K562 (cell line): ENCODE measurements around the gene CORO2A. TPM values are rescaled to one million over a fixed set of nuclear protein-coding genes. Genes with fewer than 3 reads are reported as not detected.

Experiments used
- BRCA1 ChIP-seq, 2 experiments: fragments of 450-650 bp in 1 of 2; sonication (generic) in 1 of 2; formaldehyde crosslinking in 1 of 2; IDR thresholded peaks; 2 replicates each; pipeline versions ENCODE4 v1.5.0 to v1.6.1; 2017 to 2020; ENCODE audit warnings: mild to moderate bottlenecking in 1 of 2, missing genetic modification reagents in 1 of 2
- POLR2AphosphoS5 ChIP-seq: IDR thresholded peaks from 2 replicates; pipeline ENCODE4 v1.6.1; 2011; ENCODE audit warnings: mild to moderate bottlenecking, low read depth, low read length, moderate library complexity; ENCODE audit not compliant: control insufficient read depth, insufficient read depth
- PURB ChIP-seq: sonication (generic); formaldehyde crosslinking; IDR thresholded peaks from 2 replicates; pipeline ENCODE4 v1.9.0; 2021; ENCODE audit warnings: low read depth, mild to moderate bottlenecking, missing genetic modification reagents
- RB1 ChIP-seq: fragments of 450-650 bp; IDR thresholded peaks from 2 replicates; pipeline ENCODE4 v1.6.1; 2017; ENCODE audit warnings: low read depth, mild to moderate bottlenecking
- RFX7 ChIP-seq: fragments of 250-450 bp; sonication (Bioruptor Pico); IDR thresholded peaks from 2 replicates; pipeline ENCODE4 v1.5.1; 2021; ENCODE audit warnings: mild to moderate bottlenecking
- SAFB ChIP-seq: fragments of 200-400 bp; formaldehyde crosslinking; IDR thresholded peaks from 2 replicates; pipeline ENCODE4 v1.6.1; 2017; ENCODE audit warnings: low read depth, low read length, borderline replicate concordance
- SRSF1 ChIP-seq: fragments of 200-400 bp; formaldehyde crosslinking; IDR thresholded peaks from 2 replicates; pipeline ENCODE4 v1.6.1; 2017; ENCODE audit warnings: mild to moderate bottlenecking, low read depth, low read length, moderate library complexity
- TBP ChIP-seq: optimal IDR thresholded peaks from 2 replicates; pipeline ENCODE3; 2011; ENCODE audit warnings: low read depth, low read length, improper control_type of control experiment
- ZBTB5 ChIP-seq: fragments of 450-650 bp; IDR thresholded peaks from 2 replicates; pipeline ENCODE4 v1.6.1; 2017; ENCODE audit warnings: antibody characterized with exemption
- ZNF551 ChIP-seq: fragments of 250-450 bp; sonication (Bioruptor Pico); IDR thresholded peaks from 2 replicates; pipeline ENCODE4 v1.5.0; 2021; ENCODE audit warnings: mild to moderate bottlenecking, moderate library complexity
- ZNF766 ChIP-seq: fragments of 200-800 bp; sonication (Bioruptor generic); conservative IDR thresholded peaks from 2 replicates; pipeline ENCODE4 v1.6.1; 2016; ENCODE audit warnings: missing genetic modification characterization, missing compliant biosample characterization
- polyA plus RNA-seq, 8 experiments: library from polyadenylated mRNA; depleted of rRNA in 4 of 8; stranded (reverse) in 5 of 8; unstranded in 3 of 8; fragments of >200 nt; fragmentation: Nextera tagmentation in 2 of 8; fragmentation: Illumina TruSeq in 1 of 8; extraction: Ambion mirVana in 2 of 8; extraction: Trizol in 1 of 8; gene quantifications; 2 replicates each; pipeline versions ENCODE4 v1.2.1 to v1.2.3, GENCODE V29; 2011 to 2014; ENCODE audit warnings: inconsistent platforms in 1 of 8, missing spikeins in 1 of 8
- total RNA-seq, 7 experiments: library from RNA; depleted of rRNA in 6 of 7; stranded (reverse); fragments of >200 nt in 6 of 7; fragmentation: Illumina TruSeq in 2 of 7; extraction: Trizol in 2 of 7; gene quantifications; 2 replicates each; pipeline versions ENCODE4 v1.2.1 to v1.2.3, GENCODE V29; 2011 to 2021; ENCODE audit warnings: low replicate concordance in 1 of 7
- TF ChIP-seq, protein P1 (sequence below), 2 experiments: fragments of 450-650 bp in 1 of 2; sonication (generic) in 1 of 2; formaldehyde crosslinking in 1 of 2; IDR thresholded peaks; 2 replicates each; pipeline versions ENCODE4 v1.7.1 to v1.9.0; 2016 to 2022; ENCODE audit warnings: inconsistent platforms in 1 of 2, mild to moderate bottlenecking in 1 of 2, missing genetic modification reagents in 1 of 2
- TF ChIP-seq, protein P2 (sequence below): sonication (generic); formaldehyde crosslinking; IDR thresholded peaks from 2 replicates; pipeline ENCODE4 v1.9.0; 2022; ENCODE audit warnings: mild to moderate bottlenecking, missing genetic modification reagents

Gene CORO2A
- total and polyA plus RNA-seq, 9 of the 15 experiments (the other 6 are each of a cell fraction or from before 2014, with no cell fraction given): 9.5 to 26.6 (median 18.0) TPM

DNA sequence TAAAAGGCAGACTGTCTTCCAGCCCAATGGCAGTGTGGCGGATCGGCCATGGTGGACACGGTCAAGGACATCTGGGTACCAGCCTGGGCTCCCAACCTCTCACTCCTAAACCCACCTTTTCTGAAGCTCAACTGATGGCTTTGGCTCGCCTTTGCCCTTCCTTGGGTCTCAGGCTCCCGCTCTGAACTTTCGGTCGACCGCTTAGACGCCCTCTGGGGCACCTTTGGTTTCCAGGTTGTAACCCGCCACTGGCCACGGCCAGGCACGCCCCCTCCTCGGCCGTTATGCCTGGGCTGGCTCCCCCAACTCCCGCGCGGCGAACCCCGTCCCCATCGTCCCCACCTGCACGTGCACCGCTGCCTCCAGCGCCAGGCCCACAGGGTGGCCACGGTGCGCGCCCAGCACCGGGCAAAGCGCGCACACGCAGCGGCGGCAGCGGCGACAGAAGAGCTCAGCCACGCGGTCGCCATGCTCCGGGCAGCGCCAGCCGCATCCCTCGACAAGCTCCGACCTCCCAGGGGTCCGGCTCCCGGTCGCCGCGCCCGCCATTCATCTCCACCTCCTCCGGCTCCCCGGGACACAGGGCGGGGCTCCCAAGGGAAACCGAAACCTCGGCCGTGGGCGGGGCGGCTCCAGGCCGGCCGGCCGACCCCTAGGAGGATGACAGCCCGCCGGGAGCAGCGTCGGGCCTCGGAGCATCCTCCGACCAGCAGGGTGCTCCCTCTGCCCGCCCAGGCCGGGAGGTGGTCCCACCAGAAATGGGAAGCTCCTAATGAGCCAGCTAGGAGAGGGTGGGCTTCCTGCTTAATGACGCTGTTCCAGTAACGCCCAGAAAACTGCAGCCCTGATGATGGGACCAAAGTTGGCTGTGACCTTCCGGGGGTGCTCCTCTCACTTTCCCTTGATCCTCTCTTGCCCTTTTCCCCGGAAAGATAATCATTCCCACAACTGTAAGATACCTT is 73.5 kb downstream of the CORO2A start, which contains the start of gene TRIM14 (continued):
- TF ChIP-seq, protein P1, sequence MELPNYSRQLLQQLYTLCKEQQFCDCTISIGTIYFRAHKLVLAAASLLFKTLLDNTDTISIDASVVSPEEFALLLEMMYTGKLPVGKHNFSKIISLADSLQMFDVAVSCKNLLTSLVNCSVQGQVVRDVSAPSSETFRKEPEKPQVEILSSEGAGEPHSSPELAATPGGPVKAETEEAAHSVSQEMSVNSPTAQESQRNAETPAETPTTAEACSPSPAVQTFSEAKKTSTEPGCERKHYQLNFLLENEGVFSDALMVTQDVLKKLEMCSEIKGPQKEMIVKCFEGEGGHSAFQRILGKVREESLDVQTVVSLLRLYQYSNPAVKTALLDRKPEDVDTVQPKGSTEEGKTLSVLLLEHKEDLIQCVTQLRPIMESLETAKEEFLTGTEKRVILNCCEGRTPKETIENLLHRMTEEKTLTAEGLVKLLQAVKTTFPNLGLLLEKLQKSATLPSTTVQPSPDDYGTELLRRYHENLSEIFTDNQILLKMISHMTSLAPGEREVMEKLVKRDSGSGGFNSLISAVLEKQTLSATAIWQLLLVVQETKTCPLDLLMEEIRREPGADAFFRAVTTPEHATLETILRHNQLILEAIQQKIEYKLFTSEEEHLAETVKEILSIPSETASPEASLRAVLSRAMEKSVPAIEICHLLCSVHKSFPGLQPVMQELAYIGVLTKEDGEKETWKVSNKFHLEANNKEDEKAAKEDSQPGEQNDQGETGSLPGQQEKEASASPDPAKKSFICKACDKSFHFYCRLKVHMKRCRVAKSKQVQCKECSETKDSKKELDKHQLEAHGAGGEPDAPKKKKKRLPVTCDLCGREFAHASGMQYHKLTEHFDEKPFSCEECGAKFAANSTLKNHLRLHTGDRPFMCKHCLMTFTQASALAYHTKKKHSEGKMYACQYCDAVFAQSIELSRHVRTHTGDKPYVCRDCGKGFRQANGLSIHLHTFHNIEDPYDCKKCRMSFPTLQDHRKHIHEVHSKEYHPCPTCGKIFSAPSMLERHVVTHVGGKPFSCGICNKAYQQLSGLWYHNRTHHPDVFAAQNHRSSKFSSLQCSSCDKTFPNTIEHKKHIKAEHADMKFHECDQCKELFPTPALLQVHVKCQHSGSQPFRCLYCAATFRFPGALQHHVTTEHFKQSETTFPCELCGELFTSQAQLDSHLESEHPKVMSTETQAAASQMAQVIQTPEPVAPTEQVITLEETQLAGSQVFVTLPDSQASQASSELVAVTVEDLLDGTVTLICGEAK (IDR thresholded peaks at IDR 0.05): no peak
- TF ChIP-seq, protein P1 (CRISPR knock-in tag; IDR thresholded peaks at IDR 0.05): no peak
- TF ChIP-seq, protein P2, sequence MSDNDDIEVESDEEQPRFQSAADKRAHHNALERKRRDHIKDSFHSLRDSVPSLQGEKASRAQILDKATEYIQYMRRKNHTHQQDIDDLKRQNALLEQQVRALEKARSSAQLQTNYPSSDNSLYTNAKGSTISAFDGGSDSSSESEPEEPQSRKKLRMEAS (CRISPR knock-in tag): peak; percentile 97
- TF ChIP-seq ZBTB5: no peak
- no peak for TF ChIP-seq ZNF551
- TF ChIP-seq POLR2AphosphoS5: no peak
- peak; percentile 13 for TF ChIP-seq TBP
- no peak for TF ChIP-seq SAFB
- TF ChIP-seq RB1: 0 out of 2 replicates have a peak, but pooled peaks have one; percentile 68
- TF ChIP-seq ZNF766 (CRISPR knock-in tag): no peak
- no peak for TF ChIP-seq SRSF1
- TF ChIP-seq RFX7 (CRISPR knock-in tag): no peak
- no peak for TF ChIP-seq BRCA1 (IDR thresholded peaks at IDR 0.05)
- TF ChIP-seq BRCA1 (CRISPR knock-in tag; IDR thresholded peaks at IDR 0.05): no peak
- no peak for TF ChIP-seq PURB
